Hepatocyte (in vitro differentiated cells): Measurements from ENCODE around the gene RCC2. TPM values are rescaled to one million over a fixed set of nuclear protein-coding genes. Genes with fewer than 3 reads are reported as not detected.
A peak's percentile ranks its signal among the peaks of the same experiment; 100 is the strongest.

Experiments used
- DNase-seq: peaks from one replicate; pipeline ENCODE4 v3.0.0-alpha.2; 2016; ENCODE audit warnings: low spot score
- H2AFZ ChIP-seq: fragments of 200-600 bp; sonication (generic); 2 replicates; pipeline ENCODE4 v1.6.0; 2016; ENCODE audit warnings: antibody characterized with exemption, mild to moderate bottlenecking
- H3K27ac ChIP-seq: fragments of 200-600 bp; sonication (generic); 2 replicates; pipeline ENCODE4 v1.5.1; 2016; ENCODE audit warnings: mild to moderate bottlenecking
- H3K27me3 ChIP-seq: fragments of 200-600 bp; sonication (generic); 2 replicates; pipeline ENCODE4 v1.6.1; 2016
- H3K36me3 ChIP-seq: fragments of 200-600 bp; sonication (generic); replicated peaks from 2 replicates; pipeline ENCODE4 v1.5.1; 2016; ENCODE audit warnings: low read depth; ENCODE audit not compliant: insufficient read depth
- H3K4me1 ChIP-seq: fragments of 200-600 bp; sonication (generic); 2 replicates; pipeline ENCODE4 v1.5.1; 2016; ENCODE audit warnings: mild to moderate bottlenecking, moderate library complexity; ENCODE audit not compliant: insufficient read depth
- H3K4me2 ChIP-seq: fragments of 200-600 bp; sonication (generic); 2 replicates; pipeline ENCODE4 v1.6.0; 2016
- H3K4me3 ChIP-seq: fragments of 200-600 bp; sonication (generic); 2 replicates; pipeline ENCODE4 v1.5.1; 2016; ENCODE audit warnings: mild to moderate bottlenecking
- H3K79me2 ChIP-seq: fragments of 200-600 bp; sonication (generic); 2 replicates; pipeline ENCODE4 v1.6.0; 2017; ENCODE audit warnings: mild to moderate bottlenecking
- H3K9me2 ChIP-seq: fragments of 200-600 bp; sonication (generic); replicated peaks from 2 replicates; pipeline ENCODE4 v1.6.0; 2017; ENCODE audit warnings: mild to moderate bottlenecking; ENCODE audit not compliant: insufficient read depth
- H3K9me3 ChIP-seq: fragments of 200-600 bp; sonication (generic); 2 replicates; pipeline ENCODE4 v1.5.1; 2016; ENCODE audit warnings: low read depth, mild to moderate bottlenecking
- H4K20me1 ChIP-seq: fragments of 200-600 bp; sonication (generic); 2 replicates; pipeline ENCODE4 v1.6.0; 2016; ENCODE audit warnings: mild to moderate bottlenecking; ENCODE audit not compliant: insufficient read depth, poor library complexity, severe bottlenecking
- EZH2 ChIP-seq: fragments of 200-600 bp; sonication (generic); IDR thresholded peaks from 2 replicates; pipeline ENCODE4 v1.6.1; 2016; ENCODE audit warnings: antibody characterized with exemption, mild to moderate bottlenecking, borderline replicate concordance
- EZH2phosphoT487 ChIP-seq: fragments of 200-600 bp; sonication (generic); IDR thresholded peaks from one replicate; pipeline ENCODE4 v1.6.1; 2018; ENCODE audit warnings: antibody characterized with exemption, mild to moderate bottlenecking, low read depth, moderate library complexity; ENCODE audit not compliant: unreplicated experiment, severe bottlenecking
- WGBS: methylation state at CpG from one replicate; pipeline ENCODE4 v1.1.6; 2016; ENCODE audit warnings: low lambda C conversion rate; ENCODE audit errors: missing lambda C conversion rate; 5-methylcytosine and 5-hydroxymethylcytosine counted together
- polyA plus RNA-seq: library from polyadenylated mRNA; unstranded; fragments of >200 nt; fragmentation: Nextera tagmentation; extraction: Ambion mirVana; gene quantifications from 2 replicates; pipeline ENCODE4 v1.2.1, GENCODE V29; 2016
- total RNA-seq: library from RNA; depleted of rRNA; stranded (reverse); fragments of >200 nt; gene quantifications from 2 replicates; pipeline ENCODE4 v1.2.3, GENCODE V29; 2014
- TF ChIP-seq, protein P1 (sequence below): fragments of 200-600 bp; sonication (generic); IDR thresholded peaks from 2 replicates; pipeline ENCODE4 v1.5.1; 2016; ENCODE audit warnings: antibody characterized with exemption, mild to moderate bottlenecking; ENCODE audit not compliant: poor library complexity

Gene RCC2
- total and polyA plus RNA-seq, 2 experiments from 2014 or later: 22.5 to 56.9 TPM

DNA sequence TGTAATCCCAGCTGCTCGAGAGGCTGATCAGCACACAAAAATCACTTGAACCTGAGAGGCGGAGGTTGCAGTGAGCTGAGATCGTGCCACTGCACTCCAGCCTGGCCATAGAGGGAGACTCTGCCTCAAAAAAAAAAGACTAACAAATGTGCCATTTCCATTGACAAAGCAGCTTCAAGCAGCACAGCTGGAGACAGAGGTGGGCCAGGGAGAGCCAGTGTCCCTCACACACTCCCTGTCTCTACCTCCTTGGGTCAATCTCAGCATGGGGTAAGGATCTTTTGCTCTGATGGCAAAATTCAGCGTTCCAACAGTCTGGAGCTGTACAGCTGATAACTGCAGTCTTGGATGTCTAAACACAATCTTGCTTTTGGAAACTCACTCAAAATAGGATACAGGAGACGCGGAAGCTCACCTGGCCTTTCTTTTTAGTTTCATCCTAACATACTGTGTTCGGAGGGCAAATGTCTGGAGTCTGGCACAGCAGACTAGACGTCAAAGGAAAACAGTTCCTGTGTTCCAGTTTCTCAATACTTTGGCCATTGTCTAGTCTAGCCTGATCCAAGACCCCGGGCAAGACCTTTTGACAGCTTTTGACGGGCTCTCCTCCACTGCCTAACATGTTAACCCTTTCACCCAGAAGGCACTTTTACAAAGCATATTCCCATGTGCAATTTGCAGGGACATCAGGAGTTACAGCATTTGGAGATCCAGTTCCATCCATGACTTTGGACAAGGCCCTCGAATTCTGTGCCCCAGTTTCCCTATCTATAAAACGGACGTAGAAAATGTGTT, 2.9 kb downstream of the RCC2 start:
- TF ChIP-seq, protein P1, sequence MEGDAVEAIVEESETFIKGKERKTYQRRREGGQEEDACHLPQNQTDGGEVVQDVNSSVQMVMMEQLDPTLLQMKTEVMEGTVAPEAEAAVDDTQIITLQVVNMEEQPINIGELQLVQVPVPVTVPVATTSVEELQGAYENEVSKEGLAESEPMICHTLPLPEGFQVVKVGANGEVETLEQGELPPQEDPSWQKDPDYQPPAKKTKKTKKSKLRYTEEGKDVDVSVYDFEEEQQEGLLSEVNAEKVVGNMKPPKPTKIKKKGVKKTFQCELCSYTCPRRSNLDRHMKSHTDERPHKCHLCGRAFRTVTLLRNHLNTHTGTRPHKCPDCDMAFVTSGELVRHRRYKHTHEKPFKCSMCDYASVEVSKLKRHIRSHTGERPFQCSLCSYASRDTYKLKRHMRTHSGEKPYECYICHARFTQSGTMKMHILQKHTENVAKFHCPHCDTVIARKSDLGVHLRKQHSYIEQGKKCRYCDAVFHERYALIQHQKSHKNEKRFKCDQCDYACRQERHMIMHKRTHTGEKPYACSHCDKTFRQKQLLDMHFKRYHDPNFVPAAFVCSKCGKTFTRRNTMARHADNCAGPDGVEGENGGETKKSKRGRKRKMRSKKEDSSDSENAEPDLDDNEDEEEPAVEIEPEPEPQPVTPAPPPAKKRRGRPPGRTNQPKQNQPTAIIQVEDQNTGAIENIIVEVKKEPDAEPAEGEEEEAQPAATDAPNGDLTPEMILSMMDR: no peak
- TF ChIP-seq EZH2phosphoT487: no peak
- no peak for TF ChIP-seq EZH2
- 52% methylated on average over 13 of the region's 13 CpGs for WGBS
- peak overlapping the region; percentile 92 for H3K4me2 ChIP-seq
- H4K20me1 ChIP-seq: peaks cover 47% of the 10 kb centered on the region
- H3K36me3 ChIP-seq: no peaks in the 10 kb centered on the region
- H3K4me3 ChIP-seq: peak overlapping the region; percentile 51
- no peak overlapping the region for H2AFZ ChIP-seq
- peak overlapping the region; percentile 25 for H3K27ac ChIP-seq
- peaks cover 25% of the 10 kb centered on the region for H3K4me1 ChIP-seq
- no peaks in the 10 kb centered on the region for H3K9me2 ChIP-seq
- no peak for DNase-seq
- peaks cover 68% of the 10 kb centered on the region for H3K79me2 ChIP-seq
- no peaks in the 10 kb centered on the region for H3K9me3 ChIP-seq
- no peaks in the 10 kb centered on the region for H3K27me3 ChIP-seq

GRCh38 chr1:17434601-17435000, 4.9 kb downstream of the RCC2 start:
- TF ChIP-seq, protein P1: no peak
- TF ChIP-seq EZH2 (no peak), EZH2phosphoT487 (no peak)
- Histone ChIP-seq H3K9me3 (no peaks in the 10 kb centered on the region), H4K20me1 (peaks cover 67% of the 10 kb centered on the region), H3K36me3 (no peaks in the 10 kb centered on the region), H3K79me2 (peaks cover 87% of the 10 kb centered on the region), H3K4me1 (peaks cover 10% of the 10 kb centered on the region), H3K4me3 (no peak overlapping the region), H2AFZ (no peak overlapping the region), H3K27ac (no peak overlapping the region), H3K9me2 (no peaks in the 10 kb centered on the region), H3K4me2 (no peak overlapping the region), H3K27me3 (no peaks in the 10 kb centered on the region)
- WGBS: 81% methylated on average over 9 of the region's 9 CpGs
- DNase-seq: no peak

- Histone ChIP-seq H3K27ac (no peak overlapping the region), H3K36me3 (no peaks in the 10 kb centered on the region), H2AFZ (no peak overlapping the region), H3K9me2 (no peaks in the 10 kb centered on the region), H3K4me3 (no peak overlapping the region), H3K4me1 (peaks cover 10% of the 10 kb centered on the region), H4K20me1 (peaks cover 71% of the 10 kb centered on the region), H3K79me2 (peaks cover 90% of the 10 kb centered on the region), H3K9me3 (no peaks in the 10 kb centered on the region), H3K27me3 (no peaks in the 10 kb centered on the region), H3K4me2 (no peak overlapping the region)
- TF ChIP-seq, protein P1: no peak
- no peak for TF ChIP-seq EZH2phosphoT487
- TF ChIP-seq EZH2: no peak
- no peak for DNase-seq
- 59% methylated on average over 3 of the region's 3 CpGs for WGBS
Measured at GRCh38 chr1:17434016-17434415, 5.5 kb downstream of the RCC2 start.
